Measurements from ENCODE around the gene IFNL1. TPM values are rescaled to one million over a fixed set of nuclear protein-coding genes. Genes with fewer than 3 reads are reported as not detected.
"Not testable (repeated sequence)": the region's sequence is repeated elsewhere in the genome, so short reads cannot be mapped to it uniquely, and the experiment has no call there.

Gene IFNL1
- total RNA-seq, 1 donor from 2014 or later = not detected

- H3K4me3 Mint-ChIP-seq = no peak overlapping the region
- peaks cover 10% of the 10 kb centered on the region for H3K4me1 Mint-ChIP-seq (ENCODE audit: unreplicated experiment)
- no peak for TF ChIP-seq CTCF (conservative IDR thresholded peaks at IDR 0.05)
- H3K27ac Mint-ChIP-seq = no peak overlapping the region
- peaks cover 44% of the 10 kb centered on the region for H3K27me3 Mint-ChIP-seq
- DNase-seq (ENCODE audit: extremely low spot score, unreplicated experiment) = no peak
- H3K36me3 Mint-ChIP-seq = no peaks in the 10 kb centered on the region
- no peaks in the 10 kb centered on the region for H3K9me3 Mint-ChIP-seq
These were observed 34.5 kb upstream of the IFNL1 start for GRCh38 chr19:39261704-39262103.

GRCh38 chr19:39262496-39262895 lies 33.7 kb upstream of the IFNL1 start:
- peaks cover 10% of the 10 kb centered on the region for H3K4me1 Mint-ChIP-seq (ENCODE audit: unreplicated experiment)
- peaks cover 49% of the 10 kb centered on the region for H3K27me3 Mint-ChIP-seq
- DNase-seq (ENCODE audit: extremely low spot score, unreplicated experiment) = no peak
- H3K9me3 Mint-ChIP-seq = no peaks in the 10 kb centered on the region
- H3K36me3 Mint-ChIP-seq = no peaks in the 10 kb centered on the region
- H3K4me3 Mint-ChIP-seq = peak overlapping the region; percentile 61
- no peak for TF ChIP-seq CTCF (conservative IDR thresholded peaks at IDR 0.05)
- peak overlapping the region; percentile 39 for H3K27ac Mint-ChIP-seq

GRCh38 chr19:39263912-39264305 lies 32.3 kb upstream of the IFNL1 start:
- no peak for DNase-seq (ENCODE audit: extremely low spot score, unreplicated experiment)
- Mint-ChIP-seq H3K27ac (no peak overlapping the region), H3K4me3 (peak overlapping the region; percentile 37), H3K4me1 (ENCODE audit: unreplicated experiment) (peaks cover 5% of the 10 kb centered on the region), H3K27me3 (peaks cover 51% of the 10 kb centered on the region), H3K9me3 (no peaks in the 10 kb centered on the region), H3K36me3 (no peaks in the 10 kb centered on the region)
- TF ChIP-seq CTCF (conservative IDR thresholded peaks at IDR 0.05) = no peak

- no peak overlapping the region for H3K27ac Mint-ChIP-seq
- no peaks in the 10 kb centered on the region for H3K36me3 Mint-ChIP-seq
- H3K27me3 Mint-ChIP-seq = peaks cover 52% of the 10 kb centered on the region
- DNase-seq (ENCODE audit: extremely low spot score, unreplicated experiment) = no peak
- no peaks in the 10 kb centered on the region for H3K9me3 Mint-ChIP-seq
- TF ChIP-seq CTCF (conservative IDR thresholded peaks at IDR 0.05) = no peak
- H3K4me1 Mint-ChIP-seq (ENCODE audit: unreplicated experiment) = peaks cover 5% of the 10 kb centered on the region
- H3K4me3 Mint-ChIP-seq = no peak overlapping the region
These were observed 31.6 kb upstream of the IFNL1 start for GRCh38 chr19:39264306-39265290.

GRCh38 chr19:39265321-39265916 lies 30.8 kb upstream of the IFNL1 start:
- Mint-ChIP-seq H3K36me3 (no peaks in the 10 kb centered on the region), H3K27me3 (peaks cover 60% of the 10 kb centered on the region), H3K4me3 (no peak overlapping the region), H3K27ac (no peak overlapping the region), H3K9me3 (no peaks in the 10 kb centered on the region), H3K4me1 (ENCODE audit: unreplicated experiment) (peaks cover 5% of the 10 kb centered on the region)
- DNase-seq (ENCODE audit: extremely low spot score, unreplicated experiment) = no peak
- TF ChIP-seq CTCF (conservative IDR thresholded peaks at IDR 0.05) = no peak

- not testable (repeated sequence) for H3K9me3 Mint-ChIP-seq, H3K36me3 Mint-ChIP-seq
- H3K27me3 Mint-ChIP-seq = peaks cover 55% of the 10 kb centered on the region
These were observed 28.1 kb upstream of the IFNL1 start, which contains the start of gene IFNL2 for GRCh38 chr19:39268085-39268484. Gene IFNL2, plus strand, starts transcription at chr19:39268396. Its CDS starts 173 bp downstream, at chr19:39268569.

GRCh38 chr19:39268531-39269223 lies 27.5 kb upstream of the IFNL1 start:
- H3K9me3 Mint-ChIP-seq; H3K27ac Mint-ChIP-seq; H3K4me3 Mint-ChIP-seq; DNase-seq (ENCODE audit: extremely low spot score, unreplicated experiment); H3K4me1 Mint-ChIP-seq (ENCODE audit: unreplicated experiment); H3K36me3 Mint-ChIP-seq: not testable (repeated sequence)
- peaks cover 49% of the 10 kb centered on the region for H3K27me3 Mint-ChIP-seq

More at GRCh38 chr19:39268085-39268484, 28.1 kb upstream of the IFNL1 start, which contains the start of gene IFNL2:
- not testable (repeated sequence) for DNase-seq (ENCODE audit: extremely low spot score, unreplicated experiment); H3K27ac Mint-ChIP-seq; H3K4me3 Mint-ChIP-seq; H3K4me1 Mint-ChIP-seq (ENCODE audit: unreplicated experiment)

GRCh38 chr19:39269369-39269768 lies 26.8 kb upstream of the IFNL1 start:
- not testable (repeated sequence) for H3K27ac Mint-ChIP-seq; DNase-seq (ENCODE audit: extremely low spot score, unreplicated experiment); H3K4me3 Mint-ChIP-seq; H3K4me1 Mint-ChIP-seq (ENCODE audit: unreplicated experiment); H3K36me3 Mint-ChIP-seq; H3K9me3 Mint-ChIP-seq
- H3K27me3 Mint-ChIP-seq = peaks cover 43% of the 10 kb centered on the region

Measured in type B pancreatic cell (in vitro differentiated cells).